GM12864 (cell line): Measurements from ENCODE around the gene SLC38A10.

Experiments
- DNase-seq: peaks from one replicate; pipeline ENCODE4 v3.0.0-alpha.2; 2011; ENCODE audit warnings: low read depth
- H3K4me3 ChIP-seq: 2 replicates; pipeline ENCODE4 v1.5.1; 2011; ENCODE audit warnings: mild to moderate bottlenecking, low read depth, low read length, control low read depth
- TF ChIP-seq, protein P1 (sequence below): IDR thresholded peaks from 2 replicates; pipeline ENCODE4 v1.5.1; 2011; ENCODE audit warnings: low read depth, mild to moderate bottlenecking, moderate library complexity, low read length, control low read depth, inconsistent platforms; ENCODE audit errors: missing control alignments

SLC38A10 gene

DNA sequence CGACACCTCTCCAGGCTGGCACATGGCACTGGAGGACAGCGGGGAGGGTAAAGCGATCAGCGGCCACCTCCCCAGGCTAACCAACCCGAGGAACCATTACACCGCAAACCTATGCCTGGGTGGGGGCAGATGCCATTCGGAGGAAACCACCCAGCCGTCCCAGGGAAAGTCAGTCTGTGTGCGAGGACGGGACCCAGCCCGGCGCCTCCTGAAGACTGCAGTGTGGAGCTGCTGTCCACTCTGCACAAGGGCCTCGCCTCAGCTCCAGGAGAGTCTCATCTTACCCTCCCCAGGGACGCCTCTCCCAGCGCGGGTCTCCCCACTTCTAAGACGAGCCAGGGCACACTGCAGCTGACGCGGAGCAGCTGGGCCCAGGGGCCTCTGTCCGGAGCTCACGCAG lies 8.0 kb downstream of the SLC38A10 start:
- DNase-seq = no peak
- TF ChIP-seq, protein P1, sequence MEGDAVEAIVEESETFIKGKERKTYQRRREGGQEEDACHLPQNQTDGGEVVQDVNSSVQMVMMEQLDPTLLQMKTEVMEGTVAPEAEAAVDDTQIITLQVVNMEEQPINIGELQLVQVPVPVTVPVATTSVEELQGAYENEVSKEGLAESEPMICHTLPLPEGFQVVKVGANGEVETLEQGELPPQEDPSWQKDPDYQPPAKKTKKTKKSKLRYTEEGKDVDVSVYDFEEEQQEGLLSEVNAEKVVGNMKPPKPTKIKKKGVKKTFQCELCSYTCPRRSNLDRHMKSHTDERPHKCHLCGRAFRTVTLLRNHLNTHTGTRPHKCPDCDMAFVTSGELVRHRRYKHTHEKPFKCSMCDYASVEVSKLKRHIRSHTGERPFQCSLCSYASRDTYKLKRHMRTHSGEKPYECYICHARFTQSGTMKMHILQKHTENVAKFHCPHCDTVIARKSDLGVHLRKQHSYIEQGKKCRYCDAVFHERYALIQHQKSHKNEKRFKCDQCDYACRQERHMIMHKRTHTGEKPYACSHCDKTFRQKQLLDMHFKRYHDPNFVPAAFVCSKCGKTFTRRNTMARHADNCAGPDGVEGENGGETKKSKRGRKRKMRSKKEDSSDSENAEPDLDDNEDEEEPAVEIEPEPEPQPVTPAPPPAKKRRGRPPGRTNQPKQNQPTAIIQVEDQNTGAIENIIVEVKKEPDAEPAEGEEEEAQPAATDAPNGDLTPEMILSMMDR = no peak
- no peak overlapping the region for H3K4me3 ChIP-seq

DNA sequence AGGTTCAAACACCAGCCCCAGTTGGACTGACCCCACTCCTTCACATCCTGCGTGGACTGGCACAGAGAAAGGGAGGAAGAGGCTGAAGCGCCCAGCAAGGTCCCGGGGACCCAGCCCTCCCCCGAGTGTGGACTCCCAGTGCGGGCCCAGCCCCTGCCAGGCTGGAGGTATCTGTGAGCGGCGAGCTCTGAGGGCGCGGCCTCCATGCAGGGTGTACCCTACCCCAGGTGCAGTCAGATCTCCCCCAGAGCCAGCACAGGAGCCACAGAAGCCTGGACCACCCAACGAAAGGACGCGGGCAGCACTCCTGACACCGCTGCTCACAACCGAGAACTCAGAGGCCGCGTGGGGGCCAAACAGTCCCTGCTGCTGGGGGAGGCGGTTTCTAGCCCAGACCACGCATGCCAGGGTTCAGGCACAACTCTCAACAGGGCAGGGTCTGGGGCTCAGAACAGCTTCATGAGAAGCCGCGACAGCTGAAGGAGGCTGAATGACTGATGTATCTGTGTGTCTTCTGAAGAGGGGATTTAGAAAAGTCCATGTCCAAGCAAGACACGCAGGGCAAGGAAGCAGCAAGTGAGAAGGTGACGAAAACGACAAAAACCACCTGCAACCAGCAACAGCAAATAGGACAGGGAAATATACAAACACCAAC lies 8.5 kb downstream of the SLC38A10 start:
- no peak overlapping the region for H3K4me3 ChIP-seq
- DNase-seq = no peak
- TF ChIP-seq, protein P1 = no peak

DNA sequence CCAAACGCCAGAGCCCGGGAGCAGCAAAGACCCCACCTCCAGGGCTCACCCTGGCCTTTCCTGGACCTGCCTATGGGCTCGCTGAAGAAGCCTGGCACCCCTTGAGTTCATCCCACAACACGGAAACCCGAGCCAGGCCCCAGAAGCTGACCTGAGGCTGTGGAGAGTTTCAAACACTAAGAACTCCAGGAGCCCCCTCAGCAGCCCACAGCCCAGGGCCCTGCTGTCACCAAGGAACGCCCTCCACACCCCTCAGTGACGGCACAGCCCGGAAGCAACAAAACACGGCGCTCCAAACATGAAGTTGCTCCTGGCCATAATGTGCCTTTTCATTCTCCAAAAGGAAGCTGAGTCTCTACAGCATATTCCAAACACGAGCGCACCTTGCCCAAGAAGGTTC lies 9.2 kb downstream of the SLC38A10 start:
- TF ChIP-seq, protein P1 = no peak
- H3K4me3 ChIP-seq = peak overlapping the region; percentile 61
- DNase-seq = no peak

DNA sequence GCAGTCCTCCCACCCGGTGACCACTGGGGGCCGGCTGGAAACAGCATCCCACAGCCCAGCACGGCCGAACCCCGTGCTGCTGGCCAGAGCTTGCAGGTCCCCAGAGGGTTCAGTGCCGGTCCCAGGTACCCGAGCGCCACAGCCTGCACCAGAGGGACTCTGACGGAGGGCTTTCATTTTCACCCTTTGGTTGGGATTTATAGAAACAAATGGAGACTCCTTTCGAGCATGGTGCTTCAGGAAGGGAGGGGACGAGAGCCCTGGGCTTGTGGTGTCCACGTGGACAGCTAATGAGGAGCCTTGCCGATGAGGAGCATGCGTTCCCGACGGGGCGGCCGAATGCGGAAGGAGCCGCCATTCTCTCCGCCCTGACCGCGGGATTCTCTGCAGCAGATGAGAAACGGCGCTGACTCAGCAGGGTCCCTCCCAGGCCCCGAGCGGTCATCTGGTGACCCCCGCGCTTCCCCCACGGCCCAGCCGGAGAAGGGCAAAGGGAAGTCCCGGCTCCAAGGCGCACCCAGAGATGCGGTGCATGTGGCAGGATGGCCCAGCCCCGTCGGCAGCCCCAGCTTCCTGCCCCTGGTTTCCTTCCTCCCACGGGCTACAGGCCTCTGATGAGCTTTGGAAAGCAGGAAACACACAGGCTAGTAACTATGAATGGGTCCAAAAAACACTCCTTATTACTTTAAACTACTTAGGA lies 9.8 kb downstream of the SLC38A10 start:
- DNase-seq = no peak
- TF ChIP-seq, protein P1 = no peak
- H3K4me3 ChIP-seq = peak overlapping the region; percentile 61

DNA sequence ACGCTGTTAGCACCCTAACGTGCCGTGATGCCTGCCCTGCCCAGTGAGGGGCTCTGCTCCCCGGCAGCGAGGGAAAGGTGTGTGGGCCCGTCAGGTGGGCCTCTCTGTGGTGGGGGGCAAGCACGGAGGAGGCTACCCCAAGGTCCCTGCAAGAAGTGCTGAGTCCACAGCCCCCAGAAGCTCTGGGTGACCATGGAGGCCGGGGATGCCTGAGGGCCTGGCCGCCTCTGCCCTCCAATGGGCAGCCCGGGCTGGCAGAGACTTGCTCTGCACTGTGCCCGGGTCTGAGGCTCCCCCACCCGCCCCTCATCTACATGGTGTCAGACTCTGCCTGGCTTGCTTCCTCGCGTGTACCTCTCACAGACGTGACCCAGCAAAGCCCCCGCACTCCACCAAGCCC lies 12.2 kb downstream of the SLC38A10 start:
- TF ChIP-seq, protein P1 = no peak

DNA sequence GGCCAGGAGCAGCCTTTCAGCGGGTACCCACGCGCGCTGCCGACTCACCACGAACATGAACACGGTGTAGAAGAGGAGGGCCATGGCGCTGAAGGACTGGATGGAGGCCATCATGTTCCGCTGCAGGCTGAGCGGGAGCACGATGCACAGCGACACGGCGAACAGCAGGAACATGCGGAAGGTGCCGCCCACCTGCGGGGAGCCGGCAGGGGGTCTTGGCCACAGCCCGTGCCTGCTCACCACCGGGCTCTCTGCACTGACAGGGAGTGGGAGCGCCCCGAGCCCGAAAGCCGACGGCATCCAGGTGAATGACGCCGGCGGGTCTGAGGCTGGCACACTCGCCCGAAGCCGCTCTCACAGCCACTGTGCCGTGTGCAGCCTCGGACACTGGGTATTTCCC lies 13.0 kb downstream of the SLC38A10 start:
- H3K4me3 ChIP-seq = no peak overlapping the region
- no peak for DNase-seq
- TF ChIP-seq, protein P1 = no peak

More for the DNA sequence above, 12.2 kb downstream of the SLC38A10 start:
- DNase-seq = no peak
- H3K4me3 ChIP-seq = no peak overlapping the region

DNA sequence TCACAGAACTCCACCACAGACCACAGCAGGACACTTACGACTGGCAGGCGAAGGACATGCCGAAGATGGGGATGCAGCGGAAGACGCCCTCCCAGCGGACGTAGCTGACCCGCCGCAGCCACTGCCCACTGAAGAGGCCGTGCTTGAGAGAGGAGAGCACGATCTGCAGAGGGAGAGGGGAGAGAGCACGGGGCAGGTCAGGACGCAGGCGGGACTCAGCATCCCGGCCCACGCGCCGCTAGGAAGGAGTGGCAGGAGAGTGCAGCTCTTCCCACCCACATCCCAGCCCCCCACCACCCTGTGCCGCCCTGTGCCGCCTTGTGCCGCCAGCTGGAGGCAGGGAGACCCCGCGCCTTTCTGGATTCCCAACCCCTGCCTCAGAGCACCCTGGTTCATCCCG lies 14.5 kb downstream of the SLC38A10 start:
- TF ChIP-seq, protein P1 = no peak
- no peak overlapping the region for H3K4me3 ChIP-seq
- no peak for DNase-seq
